Measurements from ENCODE around the gene LAIR1.

The LAIR1 gene

GRCh38 chr19:54354761-54355160, 10.0 kb downstream of the LAIR1 start:
- no peak for DNase-seq (ENCODE audit: extremely low spot score)
- TF ChIP-seq, protein P1, sequence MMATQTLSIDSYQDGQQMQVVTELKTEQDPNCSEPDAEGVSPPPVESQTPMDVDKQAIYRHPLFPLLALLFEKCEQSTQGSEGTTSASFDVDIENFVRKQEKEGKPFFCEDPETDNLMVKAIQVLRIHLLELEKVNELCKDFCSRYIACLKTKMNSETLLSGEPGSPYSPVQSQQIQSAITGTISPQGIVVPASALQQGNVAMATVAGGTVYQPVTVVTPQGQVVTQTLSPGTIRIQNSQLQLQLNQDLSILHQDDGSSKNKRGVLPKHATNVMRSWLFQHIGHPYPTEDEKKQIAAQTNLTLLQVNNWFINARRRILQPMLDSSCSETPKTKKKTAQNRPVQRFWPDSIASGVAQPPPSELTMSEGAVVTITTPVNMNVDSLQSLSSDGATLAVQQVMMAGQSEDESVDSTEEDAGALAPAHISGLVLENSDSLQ (IDR thresholded peaks at IDR 0.05) = no peak
- CTCF ChIA-PET = interaction anchor here (0.7 to 0.8 kb wide), 2 partner anchors 31 to 746 kb away, joined by 3 read pairs; no protein-coding TSS in a partner anchor
- POLR2A ChIA-PET = no interaction called here

- CTCF ChIA-PET = interaction anchor here (0.5 kb wide), 1 partner anchor 86 kb away, joined by 3 read pairs; no protein-coding TSS in a partner anchor
- TF ChIP-seq TARDBP (IDR thresholded peaks at IDR 0.05) = no peak
- TF ChIP-seq ELF4 (IDR thresholded peaks at IDR 0.05) = no peak
- no peak for TF ChIP-seq ARNT (IDR thresholded peaks at IDR 0.05)
- TF ChIP-seq FOXM1 (IDR thresholded peaks at IDR 0.05; ENCODE audit: borderline replicate concordance) = no peak
- TF ChIP-seq HDGF (IDR thresholded peaks at IDR 0.05; ENCODE audit: borderline replicate concordance) = no peak
- TF ChIP-seq, protein P1 (IDR thresholded peaks at IDR 0.05) = no peak
- TF ChIP-seq ZNF384 (IDR thresholded peaks at IDR 0.05) = no peak
- no peak for TF ChIP-seq NFRKB (IDR thresholded peaks at IDR 0.05)
- TF ChIP-seq FOXK2 (IDR thresholded peaks at IDR 0.05) = no peak
- TF ChIP-seq L3MBTL2 (conservative IDR thresholded peaks at IDR 0.05) = no peak
- no peak for TF ChIP-seq SP1 (IDR thresholded peaks at IDR 0.05)
- TF ChIP-seq SUZ12 (IDR thresholded peaks at IDR 0.05) = no peak
- no peak for TF ChIP-seq FOXA1 (IDR thresholded peaks at IDR 0.05)
- no peak for TF ChIP-seq CTBP1 (IDR thresholded peaks at IDR 0.05; ENCODE audit: borderline replicate concordance)
- POLR2A ChIA-PET = no interaction called here
- DNase-seq (ENCODE audit: extremely low spot score) = no peak
Observed at GRCh38 chr19:54352546-54352945, 12.2 kb downstream of the LAIR1 start.

DNA sequence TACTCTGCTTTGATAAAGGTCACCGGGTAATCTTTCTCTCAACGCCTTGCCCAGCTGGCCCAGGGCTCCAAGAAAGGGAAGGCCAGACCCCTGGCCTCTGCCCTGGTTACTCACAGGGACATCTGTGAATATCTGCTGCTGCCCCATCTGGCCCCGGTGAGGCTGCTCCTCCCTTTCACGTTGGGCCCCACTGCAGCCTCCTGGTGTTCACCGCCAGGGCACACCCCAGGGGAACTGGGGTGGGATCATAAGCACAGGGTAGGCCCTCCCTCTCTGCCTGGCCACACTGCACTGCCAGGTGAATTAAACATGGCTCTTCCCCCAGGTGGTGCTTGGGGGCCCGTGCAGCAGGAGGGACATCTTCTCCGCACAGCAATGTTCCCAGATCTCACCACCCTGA, 12.7 kb downstream of the LAIR1 start:
- no peak for DNase-seq (ENCODE audit: extremely low spot score)
- POLR2A ChIA-PET = no interaction called here
- CTCF ChIA-PET = interaction anchor here (0.5 kb wide), 1 partner anchor 86 kb away, joined by 3 read pairs; no protein-coding TSS in a partner anchor
- no peak for TF ChIP-seq HDGF (IDR thresholded peaks at IDR 0.05; ENCODE audit: borderline replicate concordance)
- no peak for TF ChIP-seq SP1 (IDR thresholded peaks at IDR 0.05)
- TF ChIP-seq, protein P1 (IDR thresholded peaks at IDR 0.05) = no peak
- no peak for TF ChIP-seq L3MBTL2 (conservative IDR thresholded peaks at IDR 0.05)
- TF ChIP-seq NFRKB (IDR thresholded peaks at IDR 0.05) = no peak
- no peak for TF ChIP-seq BHLHE40 (IDR thresholded peaks at IDR 0.05; ENCODE audit: borderline replicate concordance)
- TF ChIP-seq FOXK2 (IDR thresholded peaks at IDR 0.05) = no peak
- TF ChIP-seq SUZ12 (IDR thresholded peaks at IDR 0.05) = no peak
- no peak for TF ChIP-seq LEF1 (IDR thresholded peaks at IDR 0.05; ENCODE audit: borderline replicate concordance)
- no peak for TF ChIP-seq ZNF384 (IDR thresholded peaks at IDR 0.05)
- no peak for TF ChIP-seq FOXM1 (IDR thresholded peaks at IDR 0.05; ENCODE audit: borderline replicate concordance)
- TF ChIP-seq ELF4 (IDR thresholded peaks at IDR 0.05) = no peak
- no peak for TF ChIP-seq TARDBP (IDR thresholded peaks at IDR 0.05)
- TF ChIP-seq FOXA1 (IDR thresholded peaks at IDR 0.05) = no peak
- no peak for TF ChIP-seq CTBP1 (IDR thresholded peaks at IDR 0.05; ENCODE audit: borderline replicate concordance)
- TF ChIP-seq ARNT (IDR thresholded peaks at IDR 0.05) = no peak

- no peak for DNase-seq (ENCODE audit: extremely low spot score)
- TF ChIP-seq ZNF384 (IDR thresholded peaks at IDR 0.05) = no peak
- TF ChIP-seq ELF4 (IDR thresholded peaks at IDR 0.05) = no peak
- ChIA-PET POLR2A (no interaction called here), CTCF (no interaction called here)
Observed at GRCh38 chr19:54351474-54351873, 13.3 kb downstream of the LAIR1 start.

DNA sequence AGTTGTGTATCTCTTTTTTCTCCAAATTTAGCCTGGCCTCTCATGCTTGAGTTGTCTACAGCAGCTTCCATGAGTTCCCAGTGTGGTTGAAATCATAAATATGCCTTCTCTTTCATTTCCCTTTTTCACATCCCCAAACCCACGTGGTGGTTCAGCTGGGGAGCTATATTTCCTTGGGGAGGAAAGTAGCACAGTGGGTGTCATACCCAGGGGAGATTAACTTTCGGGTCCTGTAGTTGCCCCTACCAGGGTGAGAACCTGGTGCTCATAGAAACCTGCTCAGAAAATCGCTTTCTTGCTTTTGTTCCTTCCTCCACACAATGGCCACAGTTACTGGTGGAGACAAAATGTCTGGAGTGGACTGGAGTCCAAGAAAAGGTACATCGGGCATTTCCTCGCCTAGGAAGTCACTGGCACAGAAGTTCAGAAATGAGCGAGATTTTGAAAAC, 18.8 kb downstream of the LAIR1 start:
- ChIA-PET POLR2A (no interaction called here), CTCF (no interaction called here)
- DNase-seq (ENCODE audit: extremely low spot score) = no peak
- TF ChIP-seq TARDBP (IDR thresholded peaks at IDR 0.05) (no peak), CTBP1 (IDR thresholded peaks at IDR 0.05; ENCODE audit: borderline replicate concordance) (no peak), FOXK2 (IDR thresholded peaks at IDR 0.05) (no peak), BHLHE40 (IDR thresholded peaks at IDR 0.05; ENCODE audit: borderline replicate concordance) (no peak), FOXA1 (IDR thresholded peaks at IDR 0.05) (no peak), ARNT (IDR thresholded peaks at IDR 0.05) (no peak), SP1 (IDR thresholded peaks at IDR 0.05) (no peak), LEF1 (IDR thresholded peaks at IDR 0.05; ENCODE audit: borderline replicate concordance) (no peak), NFRKB (IDR thresholded peaks at IDR 0.05) (no peak), SUZ12 (IDR thresholded peaks at IDR 0.05) (no peak), HDGF (IDR thresholded peaks at IDR 0.05; ENCODE audit: borderline replicate concordance) (no peak), FOXM1 (IDR thresholded peaks at IDR 0.05; ENCODE audit: borderline replicate concordance) (no peak)
- TF ChIP-seq, protein P1 (IDR thresholded peaks at IDR 0.05) = no peak

- ChIA-PET POLR2A (no interaction called here), CTCF (no interaction called here)
- no peak for DNase-seq (ENCODE audit: extremely low spot score)
- TF ChIP-seq HDGF (IDR thresholded peaks at IDR 0.05; ENCODE audit: borderline replicate concordance) (no peak), BHLHE40 (IDR thresholded peaks at IDR 0.05; ENCODE audit: borderline replicate concordance) (no peak), L3MBTL2 (conservative IDR thresholded peaks at IDR 0.05) (no peak), SUZ12 (IDR thresholded peaks at IDR 0.05) (no peak), LEF1 (IDR thresholded peaks at IDR 0.05; ENCODE audit: borderline replicate concordance) (no peak), NFRKB (IDR thresholded peaks at IDR 0.05) (no peak), FOXA1 (IDR thresholded peaks at IDR 0.05) (no peak), SP1 (IDR thresholded peaks at IDR 0.05) (no peak), ARNT (IDR thresholded peaks at IDR 0.05) (no peak)
Observed at GRCh38 chr19:54343868-54344267, 20.9 kb downstream of the LAIR1 start.
